ENCODE results near the gene SEC22C.

The SEC22C gene

GRCh38 chr3:42535981-42536784 lies 45.6 kb downstream of the SEC22C start:
- DNase-seq (ENCODE audit: low read depth) = no peak

GRCh38 chr3:42533161-42533897 lies 48.4 kb downstream of the SEC22C start:
- DNase-seq (ENCODE audit: low read depth) = no peak

- DNase-seq (ENCODE audit: low read depth) = no peak
Measured at GRCh38 chr3:42532229-42532628, 49.5 kb downstream of the SEC22C start.

GRCh38 chr3:42531470-42531869 lies 50.3 kb downstream of the SEC22C start:
- DNase-seq (ENCODE audit: low read depth) = no peak

- DNase-seq (ENCODE audit: low read depth) = no peak
Measured at GRCh38 chr3:42530073-42530472, 51.7 kb downstream of the SEC22C start.

- DNase-seq (ENCODE audit: low read depth) = peak; percentile 16
Measured at GRCh38 chr3:42529468-42529867, 52.3 kb downstream of the SEC22C start.

- no peak for DNase-seq (ENCODE audit: low read depth)
Measured at GRCh38 chr3:42527368-42527917, 54.3 kb downstream of the SEC22C start.

GRCh38 chr3:42526616-42527367 lies 55.0 kb downstream of the SEC22C start:
- no peak for DNase-seq (ENCODE audit: low read depth)

GRCh38 chr3:42525736-42526345 lies 55.9 kb downstream of the SEC22C start:
- DNase-seq (ENCODE audit: low read depth) = no peak

- DNase-seq (ENCODE audit: low read depth) = no peak
Measured at GRCh38 chr3:42525212-42525611, 56.6 kb downstream of the SEC22C start.

GRCh38 chr3:42524751-42525150 lies 57.0 kb downstream of the SEC22C start:
- no peak for DNase-seq (ENCODE audit: low read depth)

- no peak for DNase-seq (ENCODE audit: low read depth)
Measured at GRCh38 chr3:42520906-42521305, 60.9 kb downstream of the SEC22C start.

- no peak for DNase-seq (ENCODE audit: low read depth)
Measured at GRCh38 chr3:42520336-42520735, 61.4 kb downstream of the SEC22C start.

GRCh38 chr3:42519568-42519962 lies 62.2 kb downstream of the SEC22C start:
- no peak for DNase-seq (ENCODE audit: low read depth)

- no peak for DNase-seq (ENCODE audit: low read depth)
Measured at GRCh38 chr3:42518800-42519567, 62.8 kb downstream of the SEC22C start.

- no peak for DNase-seq (ENCODE audit: low read depth)
Measured at GRCh38 chr3:42517117-42517516, 64.7 kb downstream of the SEC22C start.

- DNase-seq (ENCODE audit: low read depth) = no peak
Measured at GRCh38 chr3:42516443-42516842, 65.3 kb downstream of the SEC22C start.

- no peak for DNase-seq (ENCODE audit: low read depth)
Measured at GRCh38 chr3:42515976-42516375, 65.8 kb downstream of the SEC22C start.

GRCh38 chr3:42515391-42515916 lies 66.3 kb downstream of the SEC22C start:
- DNase-seq (ENCODE audit: low read depth) = no peak

GRCh38 chr3:42514876-42515275 lies 66.9 kb downstream of the SEC22C start:
- no peak for DNase-seq (ENCODE audit: low read depth)

- DNase-seq (ENCODE audit: low read depth) = no peak
Measured at GRCh38 chr3:42513521-42513920, 68.2 kb downstream of the SEC22C start.
